Measurements from ENCODE around the gene MPV17L.
"Not testable (repeated sequence)": the region's sequence is repeated elsewhere in the genome, so short reads cannot be mapped to it uniquely, and the experiment has no call there.

The MPV17L gene

DNA sequence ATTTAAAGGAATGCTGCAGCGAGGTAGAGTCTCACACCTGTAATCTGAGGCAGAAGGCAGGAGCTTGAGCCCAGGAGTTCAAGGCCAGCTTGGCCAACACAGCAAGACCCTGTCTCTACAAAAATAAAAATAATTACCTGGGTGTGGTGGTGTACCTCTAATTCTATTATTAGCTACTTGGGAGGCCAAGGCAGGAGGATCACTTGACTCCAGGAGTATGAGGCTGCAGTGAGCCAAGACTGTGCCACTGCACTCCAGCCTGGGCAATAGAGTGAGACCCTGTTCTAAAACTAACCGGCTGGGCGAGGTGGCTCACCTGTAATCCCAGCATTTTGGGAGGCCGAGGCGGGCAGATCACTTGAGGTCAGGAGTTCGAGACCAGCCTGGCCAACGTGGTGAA is 57.7 kb downstream of the MPV17L start:
- not testable (repeated sequence) for DNase-seq

DNA sequence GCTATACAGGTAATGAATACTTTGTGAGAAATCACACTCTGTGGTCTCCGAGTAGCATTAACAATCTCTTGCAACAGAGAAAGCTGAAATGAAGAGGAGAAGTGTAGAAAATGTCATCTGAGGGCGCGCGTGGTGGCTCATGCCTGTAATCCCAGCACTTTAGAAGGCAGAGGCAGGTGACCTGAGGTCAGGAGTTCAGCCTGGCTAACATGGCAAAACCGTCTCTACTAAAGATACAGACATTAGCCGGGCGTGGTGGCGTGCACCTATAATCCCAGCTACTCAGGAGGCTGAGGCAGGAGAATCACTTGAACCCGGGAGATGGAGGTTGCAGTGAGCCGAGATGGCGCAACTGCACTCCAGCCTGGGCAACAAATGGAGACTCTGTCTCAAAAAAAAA is 59.4 kb downstream of the MPV17L start:
- not testable (repeated sequence) for DNase-seq

DNA sequence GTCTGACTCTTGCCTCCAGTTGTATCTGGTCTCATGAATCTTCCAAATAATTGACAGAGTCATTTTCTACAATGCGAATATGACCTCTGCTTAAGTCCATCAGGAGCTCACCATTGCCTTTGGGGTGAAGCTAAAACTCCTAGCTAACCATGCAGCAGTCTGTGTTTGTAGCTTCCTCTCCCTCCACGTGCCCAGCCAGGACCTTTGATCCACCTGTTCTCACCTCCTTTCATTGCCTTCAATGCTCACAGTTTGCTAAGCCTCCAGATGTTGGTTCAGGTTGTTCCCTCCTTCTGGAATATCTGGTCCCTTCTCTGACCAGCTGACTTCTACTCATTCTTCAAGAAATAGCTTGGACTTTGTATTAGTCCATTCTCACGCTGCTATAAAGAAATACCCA is 61.8 kb downstream of the MPV17L start:
- DNase-seq: no peak

DNA sequence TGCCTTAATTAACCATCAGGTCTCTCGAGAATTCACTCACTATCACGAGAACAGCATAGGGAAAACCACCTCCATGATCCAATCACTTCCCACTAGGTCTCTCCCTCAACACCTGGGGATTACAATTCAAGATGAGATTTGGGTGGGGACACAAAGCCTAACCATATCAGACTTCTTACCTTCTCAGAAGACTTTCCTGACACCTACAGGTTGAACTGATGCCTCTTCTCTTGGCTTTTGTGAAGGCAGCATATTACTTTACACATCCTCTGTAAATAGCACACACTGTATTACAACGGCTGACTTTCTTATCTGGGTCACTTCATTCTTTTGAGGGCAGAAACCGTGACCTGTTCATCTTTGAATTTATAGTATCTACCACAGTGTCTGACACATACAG is 62.4 kb downstream of the MPV17L start:
- no peak for DNase-seq

DNA sequence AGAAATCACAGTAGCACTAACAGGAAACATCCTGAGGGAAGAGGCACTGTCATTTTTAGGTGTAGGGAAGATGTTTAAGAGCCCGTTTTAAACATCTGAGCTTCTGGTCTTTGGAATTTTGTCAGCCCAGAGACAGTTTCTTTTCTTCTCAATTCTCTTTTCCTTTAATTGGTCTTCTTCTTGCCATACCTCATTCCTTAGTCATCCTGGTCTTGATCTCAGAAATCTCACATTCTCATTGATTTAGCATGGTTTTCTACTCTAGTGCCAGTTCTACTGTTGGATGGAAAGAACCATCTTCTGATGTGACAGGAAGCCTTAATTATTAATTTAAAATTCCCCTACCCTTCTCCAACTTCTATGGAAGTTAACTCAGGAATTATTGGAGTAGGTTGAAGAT is 64.2 kb downstream of the MPV17L start:
- no peak for DNase-seq

DNA sequence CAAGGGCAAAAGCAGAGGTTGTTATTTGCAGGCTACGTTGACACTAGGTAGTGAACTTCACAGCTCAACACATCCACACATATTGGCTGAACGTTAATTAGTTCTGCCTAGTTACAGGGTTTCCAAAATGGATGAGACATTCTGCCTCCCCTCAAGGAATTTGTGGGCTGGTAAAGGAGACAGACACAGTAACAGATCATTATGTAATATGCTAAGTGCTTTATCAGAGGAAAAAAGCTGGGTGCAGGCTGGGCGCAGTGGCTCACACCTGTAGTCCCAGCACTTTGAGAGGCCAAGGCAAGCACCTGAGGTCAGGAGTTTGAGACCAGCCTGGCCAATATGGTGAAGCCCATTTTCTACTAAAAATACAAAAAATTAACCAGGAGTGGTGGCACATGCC is 65.0 kb downstream of the MPV17L start:
- DNase-seq: no peak

DNA sequence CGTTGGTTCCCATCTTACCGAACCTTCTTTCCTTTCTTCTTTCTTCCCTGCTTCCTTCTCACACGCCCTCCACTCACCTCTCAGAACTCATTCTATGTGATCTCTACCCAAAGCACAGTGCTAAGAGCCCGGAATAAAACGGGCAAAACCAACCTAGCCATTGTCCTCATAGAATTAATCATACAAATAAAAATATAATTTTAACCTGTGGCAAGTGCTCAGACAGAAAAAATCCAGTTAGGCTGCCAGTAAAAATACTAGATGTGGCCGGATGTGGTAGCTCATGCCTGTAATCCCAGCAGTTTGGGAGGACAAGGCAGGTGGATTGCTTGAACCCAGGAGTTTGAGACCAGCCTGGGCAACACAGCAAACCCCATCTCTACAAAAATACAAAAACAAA is 65.8 kb downstream of the MPV17L start:
- DNase-seq: no peak
